8988T (cell line): ENCODE measurements around the gene LAMC2.

Experiments
- DNase-seq: peaks from one replicate; pipeline ENCODE4 v3.0.0; 2011

The LAMC2 gene

DNA sequence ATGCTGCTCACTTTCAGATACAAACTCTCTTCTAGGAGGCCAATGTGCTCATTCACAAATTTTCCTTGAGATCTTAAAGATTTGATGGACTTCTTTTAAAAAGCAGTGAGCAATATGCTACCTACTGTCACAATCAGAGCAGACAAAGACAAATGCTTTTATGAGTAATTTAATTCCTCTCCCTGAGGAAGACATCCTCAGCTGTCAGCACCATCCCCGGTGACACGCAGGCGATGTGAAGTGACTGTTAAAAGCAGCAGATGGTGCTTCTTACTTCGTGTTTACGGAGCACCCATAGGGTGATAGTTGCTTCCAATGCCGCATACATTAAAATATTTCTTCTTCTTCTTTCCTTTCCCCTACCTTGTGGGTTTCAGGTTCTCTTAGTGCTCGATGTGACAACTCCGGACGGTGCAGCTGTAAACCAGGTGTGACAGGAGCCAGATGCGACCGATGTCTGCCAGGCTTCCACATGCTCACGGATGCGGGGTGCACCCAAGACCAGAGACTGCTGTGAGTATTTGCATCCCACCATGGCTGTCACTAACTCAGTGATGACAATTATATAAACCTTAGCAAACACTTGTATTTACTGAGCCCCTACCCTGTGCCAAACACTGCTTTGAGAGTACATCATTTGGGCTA is 29.1 kb downstream of the LAMC2 start:
- no peak for DNase-seq

GRCh38 chr1:183215936-183216335 is 29.9 kb downstream of the LAMC2 start:
- no peak for DNase-seq

- DNase-seq, result no peak
Observed at GRCh38 chr1:183218027-183218618, 32.1 kb downstream of the LAMC2 start.

- no peak for DNase-seq
Observed at GRCh38 chr1:183218971-183219615, 33.0 kb downstream of the LAMC2 start.

DNA sequence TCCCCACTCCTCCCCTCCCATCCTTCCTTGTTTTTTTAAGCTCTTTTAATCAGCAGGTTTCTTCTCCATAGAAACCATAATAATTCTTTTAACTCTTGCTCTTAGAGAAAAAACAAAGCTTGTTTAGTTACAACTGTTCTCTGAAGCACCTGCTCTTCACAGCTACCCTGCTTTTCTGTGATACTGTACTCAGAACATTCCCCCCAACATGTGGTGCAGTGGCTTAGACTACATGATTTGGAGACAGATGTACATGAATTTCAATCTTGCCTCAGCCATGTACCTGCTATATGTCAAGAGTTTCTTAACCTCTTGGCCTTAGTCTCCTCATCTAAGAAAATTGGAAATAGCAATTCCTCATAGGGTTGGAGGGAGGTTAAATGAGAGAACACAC is 33.5 kb downstream of the LAMC2 start:
- DNase-seq, result no peak

DNA sequence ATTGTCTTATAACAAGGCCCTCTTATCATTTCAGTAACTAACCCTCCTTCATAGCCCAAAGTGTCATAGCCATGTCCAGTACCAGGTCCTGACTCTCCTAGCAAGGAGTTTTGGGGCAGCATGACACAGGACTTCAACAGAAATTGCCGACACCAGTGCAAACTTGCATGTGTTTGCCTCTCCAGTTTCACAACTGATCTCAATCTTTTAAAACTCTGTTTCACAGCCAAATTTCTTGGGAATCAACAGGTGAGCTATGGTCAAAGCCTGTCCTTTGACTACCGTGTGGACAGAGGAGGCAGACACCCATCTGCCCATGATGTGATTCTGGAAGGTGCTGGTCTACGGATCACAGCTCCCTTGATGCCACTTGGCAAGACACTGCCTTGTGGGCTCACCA is 36.8 kb downstream of the LAMC2 start:
- DNase-seq, result no peak

GRCh38 chr1:183223467-183223866 is 37.4 kb downstream of the LAMC2 start:
- DNase-seq, result no peak

DNA sequence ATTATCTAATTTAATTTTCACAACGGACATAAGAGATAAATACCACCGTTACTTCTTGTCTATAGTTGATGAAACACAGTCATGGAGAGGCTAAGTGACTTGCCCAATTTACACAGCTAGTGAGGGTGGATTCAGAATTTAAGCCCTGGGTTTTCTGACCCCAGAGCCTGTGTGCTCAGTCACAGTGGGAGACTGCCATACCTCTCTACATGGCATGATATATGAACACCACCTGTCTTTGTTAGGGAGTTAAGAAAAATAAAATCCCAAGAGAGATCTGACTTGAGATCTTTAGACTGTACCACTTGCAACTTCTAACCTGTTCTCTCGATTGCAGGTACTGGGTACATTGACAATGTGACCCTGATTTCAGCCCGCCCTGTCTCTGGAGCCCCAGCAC is 40.3 kb downstream of the LAMC2 start:
- DNase-seq, result no peak

GRCh38 chr1:183226963-183227362 is 40.9 kb downstream of the LAMC2 start:
- DNase-seq, result no peak

DNA sequence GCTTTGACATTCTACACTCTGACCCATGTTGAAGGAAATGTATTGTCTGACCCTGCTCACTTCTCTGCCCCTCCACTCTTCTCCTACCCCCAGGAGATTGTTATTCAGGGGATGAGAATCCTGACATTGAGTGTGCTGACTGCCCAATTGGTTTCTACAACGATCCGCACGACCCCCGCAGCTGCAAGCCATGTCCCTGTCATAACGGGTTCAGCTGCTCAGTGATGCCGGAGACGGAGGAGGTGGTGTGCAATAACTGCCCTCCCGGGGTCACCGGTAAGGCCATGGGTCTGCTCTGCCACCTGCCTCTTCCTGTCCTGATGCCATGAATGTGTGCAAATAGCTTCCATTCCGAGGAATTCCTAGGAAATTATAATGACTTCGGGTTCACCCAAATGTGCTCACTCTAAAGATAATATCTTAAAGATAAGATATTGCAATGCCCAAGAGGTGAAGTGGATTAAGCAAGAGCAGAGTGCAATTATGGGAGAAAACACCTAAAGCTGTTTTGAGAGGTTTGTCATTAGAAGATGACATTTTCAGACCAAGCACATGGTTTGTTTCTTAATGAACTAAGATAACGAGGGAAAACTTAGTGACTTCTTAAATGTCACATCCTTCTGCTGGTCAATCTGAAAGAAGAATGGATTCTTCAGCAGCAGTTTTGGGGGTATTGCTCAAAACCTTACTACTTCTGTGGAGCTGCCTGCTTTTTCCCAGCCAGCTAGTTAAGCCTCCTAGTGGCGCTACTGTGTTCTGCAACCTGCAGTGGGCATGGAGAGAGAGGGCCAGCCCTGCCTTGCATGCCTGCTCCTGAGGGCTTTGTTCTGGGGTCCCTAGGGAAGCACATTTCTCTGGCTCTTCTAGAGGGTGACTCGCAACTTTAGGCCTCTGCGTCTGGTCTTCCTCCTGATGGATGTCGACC is 41.6 kb downstream of the LAMC2 start:
- peak; percentile 58 for DNase-seq

DNA sequence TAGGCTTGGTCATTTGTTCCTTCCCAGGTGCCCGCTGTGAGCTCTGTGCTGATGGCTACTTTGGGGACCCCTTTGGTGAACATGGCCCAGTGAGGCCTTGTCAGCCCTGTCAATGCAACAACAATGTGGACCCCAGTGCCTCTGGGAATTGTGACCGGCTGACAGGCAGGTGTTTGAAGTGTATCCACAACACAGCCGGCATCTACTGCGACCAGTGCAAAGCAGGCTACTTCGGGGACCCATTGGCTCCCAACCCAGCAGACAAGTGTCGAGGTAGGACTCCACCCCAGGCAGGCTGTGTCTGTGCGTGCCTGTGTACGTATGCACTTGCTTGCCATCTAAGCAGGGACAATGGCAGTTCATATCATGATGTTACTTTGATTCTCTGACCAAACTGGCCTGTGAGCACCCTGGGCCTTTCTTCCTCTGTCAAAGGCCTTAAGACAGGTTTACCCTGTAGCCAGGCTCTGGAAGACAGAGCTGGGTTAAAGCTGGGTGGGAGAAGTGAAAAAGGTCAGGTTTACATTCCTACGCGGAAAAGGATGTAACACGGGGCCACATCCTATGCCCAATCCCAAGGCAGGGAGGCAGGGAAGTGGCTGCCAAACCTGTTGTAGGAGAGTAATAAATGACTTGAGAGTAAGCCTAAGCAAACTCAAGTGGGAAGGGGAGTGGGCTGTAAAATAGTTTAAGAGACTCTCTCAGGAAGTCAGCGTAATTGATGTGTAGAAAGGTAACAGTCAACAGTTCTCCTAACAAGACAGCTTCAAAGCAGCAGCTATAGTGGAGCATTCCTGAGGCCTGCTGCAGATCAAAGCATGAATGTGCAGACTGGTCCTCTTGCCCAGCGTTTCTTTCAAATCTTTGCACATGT is 42.5 kb downstream of the LAMC2 start:
- DNase-seq, result no peak

DNA sequence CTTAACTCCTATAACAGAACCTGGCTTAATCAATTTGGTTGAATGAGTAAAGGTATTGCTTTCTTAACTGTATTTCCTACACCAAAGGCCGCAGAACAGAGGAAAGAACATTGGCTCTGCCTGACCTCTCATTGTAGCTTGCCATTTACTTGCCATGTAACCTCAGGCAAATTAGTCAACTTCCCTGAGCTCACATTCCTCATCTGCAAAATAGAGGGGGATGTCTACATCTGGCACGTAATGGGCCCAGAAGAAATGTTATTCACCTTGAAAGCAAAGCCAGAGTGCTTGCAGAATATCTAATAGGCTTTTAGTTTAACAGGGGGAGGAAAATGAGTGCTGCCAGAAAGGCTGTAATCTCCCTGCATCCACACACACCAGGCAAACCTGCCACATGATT is 44.3 kb downstream of the LAMC2 start:
- DNase-seq, result no peak

DNA sequence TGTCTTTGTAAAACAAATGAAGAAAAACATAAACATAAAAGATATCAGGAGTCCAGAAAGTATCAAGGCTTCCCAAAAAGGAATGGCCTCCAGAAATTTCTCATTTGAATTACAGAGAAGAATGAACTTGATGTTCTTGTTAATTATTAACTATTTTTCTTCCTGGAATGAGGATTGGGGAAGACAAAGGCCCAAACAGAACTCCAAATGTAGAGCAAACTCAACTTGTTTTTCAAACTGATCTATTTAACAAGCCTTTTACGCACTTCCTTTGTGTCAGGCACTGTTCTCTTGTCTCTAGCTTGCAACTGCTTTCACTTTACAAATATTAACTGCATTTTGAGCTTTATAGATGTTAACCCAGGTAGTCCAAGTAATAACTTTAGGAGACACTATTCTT is 45.5 kb downstream of the LAMC2 start:
- DNase-seq, result no peak

- DNase-seq, result no peak
Observed at GRCh38 chr1:183233113-183233512, 47.0 kb downstream of the LAMC2 start.

GRCh38 chr1:183234660-183235476 is 48.8 kb downstream of the LAMC2 start:
- DNase-seq, result peak; percentile 45

DNA sequence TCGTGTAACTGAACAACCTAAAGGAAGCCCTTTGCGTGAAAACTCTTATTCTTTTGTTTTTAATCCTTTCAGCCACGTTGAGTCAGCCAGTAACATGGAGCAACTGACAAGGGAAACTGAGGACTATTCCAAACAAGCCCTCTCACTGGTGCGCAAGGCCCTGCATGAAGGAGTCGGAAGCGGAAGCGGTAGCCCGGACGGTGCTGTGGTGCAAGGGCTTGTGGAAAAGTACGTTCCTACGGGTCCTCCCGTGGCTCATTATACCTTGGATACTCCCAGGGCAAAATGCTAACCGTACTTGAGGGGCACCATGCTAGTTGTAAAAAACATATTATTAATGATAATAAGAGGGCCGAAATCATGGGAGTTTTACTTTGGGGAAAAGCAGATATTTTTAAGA is 49.4 kb downstream of the LAMC2 start:
- no peak for DNase-seq

GRCh38 chr1:183236158-183236725 is 50.2 kb downstream of the LAMC2 start:
- DNase-seq, result no peak

DNA sequence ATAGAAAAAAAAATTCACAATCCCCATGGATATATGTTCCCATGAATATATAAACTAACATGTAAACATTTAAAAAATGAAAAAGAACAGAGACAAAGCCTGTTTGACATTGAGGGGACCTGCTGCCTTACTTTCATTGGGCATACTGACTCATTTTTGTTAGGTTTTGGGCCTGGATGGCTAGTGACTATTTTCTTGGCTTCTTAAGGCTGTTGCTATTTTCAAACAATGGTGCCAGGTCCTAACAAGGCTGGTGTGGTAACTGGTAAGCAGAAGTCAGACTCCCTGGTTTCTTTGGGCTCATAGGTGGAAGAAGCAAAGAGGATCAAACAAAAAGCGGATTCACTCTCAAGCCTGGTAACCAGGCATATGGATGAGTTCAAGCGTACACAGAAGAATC is 51.0 kb downstream of the LAMC2 start:
- DNase-seq, result no peak

GRCh38 chr1:183238071-183238470 is 52.0 kb downstream of the LAMC2 start:
- DNase-seq, result no peak

DNA sequence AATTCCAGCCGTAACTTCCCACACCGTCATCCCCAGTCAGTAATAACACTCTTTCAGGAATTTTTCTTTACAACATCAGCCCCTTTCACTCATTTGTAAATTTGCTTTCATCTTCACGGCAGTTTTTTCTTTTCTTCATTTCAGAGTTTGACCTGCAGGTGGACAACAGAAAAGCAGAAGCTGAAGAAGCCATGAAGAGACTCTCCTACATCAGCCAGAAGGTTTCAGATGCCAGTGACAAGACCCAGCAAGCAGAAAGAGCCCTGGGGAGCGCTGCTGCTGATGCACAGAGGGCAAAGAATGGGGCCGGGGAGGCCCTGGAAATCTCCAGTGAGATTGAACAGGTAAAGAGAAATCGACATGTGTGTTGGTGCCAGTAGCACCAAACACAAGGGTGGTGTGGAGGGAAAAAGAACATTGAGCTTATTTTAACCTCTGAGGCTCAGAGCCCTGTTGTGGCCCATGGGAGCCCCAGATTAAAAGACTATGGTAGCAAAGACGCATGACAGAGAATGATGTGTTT is 53.2 kb downstream of the LAMC2 start:
- DNase-seq, result no peak
